Thyroid gland (tissue), 4 donors: ENCODE results near the gene DCP1B. TPM values are rescaled to one million over a fixed set of nuclear protein-coding genes. Genes with fewer than 3 reads are reported as not detected.

Source experiments
- DNase-seq, 2 donors: peaks; one replicate each; pipeline ENCODE4 v3.0.0-alpha.2; 2019
- H3K27ac ChIP-seq, 3 donors: fragments of 200-600 bp; sonication (generic); 1 replicate in 2 of 3; 2 replicates in 1 of 3; pipeline ENCODE4 v1.5.1; 2016 to 2019; ENCODE audit warnings: mild to moderate bottlenecking in 1 of 3, moderate library complexity in 1 of 3
- H3K27me3 ChIP-seq: fragments of 200-600 bp; sonication (generic); one replicate; pipeline ENCODE4 v1.5.1; 2019
- H3K36me3 ChIP-seq, 2 donors: fragments of 200-600 bp; sonication (generic); one replicate each; pipeline ENCODE4 v1.5.1; 2016 to 2019
- H3K4me1 ChIP-seq, 2 donors: fragments of 200-600 bp; sonication (generic); one replicate each; pipeline ENCODE4 v1.5.1; 2017 to 2019
- H3K4me3 ChIP-seq, 3 donors: fragments of 200-600 bp; sonication (generic); replicated peaks in 1 of 3; 1 replicate in 2 of 3; 2 replicates in 1 of 3; pipeline ENCODE4 v1.5.1; 2016; ENCODE audit warnings: mild to moderate bottlenecking in 1 of 3
- H3K9me3 ChIP-seq: fragments of 200-600 bp; sonication (generic); one replicate; pipeline ENCODE4 v1.5.1; 2017
- POLR2A ChIP-seq, 2 donors: fragments of 450-650 bp; IDR thresholded peaks; one replicate each; pipeline ENCODE4 v1.6.1; 2017; ENCODE audit warnings: antibody characterized with exemption in 2 of 2, mild to moderate bottlenecking in 2 of 2, moderate library complexity in 1 of 2
- WGBS, 2 donors: methylation state at CpG; one replicate each; pipeline ENCODE4 v1.1.5; 2017; 5-methylcytosine and 5-hydroxymethylcytosine counted together
- intact Hi-C: fragments of 100-400 bp; cut with DNase I; formaldehyde crosslinking; loops from one replicate; pipeline ENCODE4 v1.15.1; 2023
- total RNA-seq, 4 donors: library from RNA; depleted of rRNA; stranded (reverse); fragments of >200 nt; gene quantifications; one replicate each; pipeline ENCODE4 v1.2.3, GENCODE V29; 2016
- TF ChIP-seq, protein P1 (sequence below), 6 experiments: fragments of 200-600 bp in 3 of 6; fragments of 450-650 bp in 3 of 6; sonication (generic) in 3 of 6; IDR thresholded peaks; one replicate each; pipeline ENCODE4 v1.5.1; 2016 to 2019; ENCODE audit warnings: antibody characterized with exemption in 6 of 6, mild to moderate bottlenecking in 2 of 6, inconsistent platforms in 1 of 6, moderate library complexity in 1 of 6

DCP1B gene
- total RNA-seq, 4 donors from 2014 or later: 20.1 to 22.9 (median 21.1) TPM

DNA sequence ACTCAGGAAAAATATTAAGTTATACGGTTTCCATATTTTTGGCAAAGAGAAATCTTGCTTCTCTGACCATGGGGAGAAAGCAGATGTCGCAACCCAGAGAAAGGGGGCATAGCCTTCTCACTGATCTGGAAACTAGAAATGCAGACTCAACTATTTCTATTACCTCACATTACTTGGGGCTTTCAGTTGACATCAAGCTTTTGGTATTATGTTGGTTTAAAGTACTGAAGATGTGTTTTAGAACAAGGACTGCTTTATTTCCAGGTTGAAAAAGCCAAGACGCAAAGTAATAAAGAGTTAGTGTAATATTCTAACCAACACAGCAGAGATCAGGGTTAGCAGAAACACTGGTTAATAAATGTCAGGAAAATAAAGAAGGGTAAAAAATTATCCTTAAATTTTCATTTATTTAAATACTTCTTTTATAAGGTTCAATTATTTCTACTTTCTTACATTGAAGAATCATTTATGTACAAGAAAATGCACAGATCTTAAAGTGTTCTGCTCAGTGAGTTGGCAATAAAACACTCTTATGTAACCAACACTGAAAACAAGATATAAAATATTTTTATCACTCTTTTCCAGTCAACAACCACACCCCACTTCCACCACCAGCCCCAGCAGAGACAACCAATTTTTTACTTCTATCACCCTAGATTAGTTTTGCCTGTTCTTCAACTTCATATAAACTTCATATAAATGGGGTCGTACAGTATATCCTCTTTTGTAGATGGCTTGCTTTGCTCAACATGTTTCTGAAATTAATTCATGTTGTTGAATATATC, 26.0 kb downstream of the DCP1B start:
- no peak overlapping the region for H3K4me3 ChIP-seq
- TF ChIP-seq, protein P1, sequence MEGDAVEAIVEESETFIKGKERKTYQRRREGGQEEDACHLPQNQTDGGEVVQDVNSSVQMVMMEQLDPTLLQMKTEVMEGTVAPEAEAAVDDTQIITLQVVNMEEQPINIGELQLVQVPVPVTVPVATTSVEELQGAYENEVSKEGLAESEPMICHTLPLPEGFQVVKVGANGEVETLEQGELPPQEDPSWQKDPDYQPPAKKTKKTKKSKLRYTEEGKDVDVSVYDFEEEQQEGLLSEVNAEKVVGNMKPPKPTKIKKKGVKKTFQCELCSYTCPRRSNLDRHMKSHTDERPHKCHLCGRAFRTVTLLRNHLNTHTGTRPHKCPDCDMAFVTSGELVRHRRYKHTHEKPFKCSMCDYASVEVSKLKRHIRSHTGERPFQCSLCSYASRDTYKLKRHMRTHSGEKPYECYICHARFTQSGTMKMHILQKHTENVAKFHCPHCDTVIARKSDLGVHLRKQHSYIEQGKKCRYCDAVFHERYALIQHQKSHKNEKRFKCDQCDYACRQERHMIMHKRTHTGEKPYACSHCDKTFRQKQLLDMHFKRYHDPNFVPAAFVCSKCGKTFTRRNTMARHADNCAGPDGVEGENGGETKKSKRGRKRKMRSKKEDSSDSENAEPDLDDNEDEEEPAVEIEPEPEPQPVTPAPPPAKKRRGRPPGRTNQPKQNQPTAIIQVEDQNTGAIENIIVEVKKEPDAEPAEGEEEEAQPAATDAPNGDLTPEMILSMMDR (IDR thresholded peaks at IDR 0.05): no peak
- no peak for TF ChIP-seq POLR2A (IDR thresholded peaks at IDR 0.05)
- H3K9me3 ChIP-seq: no peaks in the 10 kb centered on the region
- H3K27me3 ChIP-seq: no peaks in the 10 kb centered on the region
- no peaks in the 10 kb centered on the region for H3K36me3 ChIP-seq
- no peak overlapping the region for H3K27ac ChIP-seq
- intact Hi-C loops: no loop called here
- H3K4me1 ChIP-seq: peaks cover under 1 to 12% of the 10 kb centered on the region in 2 donors
- WGBS, 2 donors: 85 to 87% methylated on average over 4 of the region's 4 CpGs
- no peak for DNase-seq

DNA sequence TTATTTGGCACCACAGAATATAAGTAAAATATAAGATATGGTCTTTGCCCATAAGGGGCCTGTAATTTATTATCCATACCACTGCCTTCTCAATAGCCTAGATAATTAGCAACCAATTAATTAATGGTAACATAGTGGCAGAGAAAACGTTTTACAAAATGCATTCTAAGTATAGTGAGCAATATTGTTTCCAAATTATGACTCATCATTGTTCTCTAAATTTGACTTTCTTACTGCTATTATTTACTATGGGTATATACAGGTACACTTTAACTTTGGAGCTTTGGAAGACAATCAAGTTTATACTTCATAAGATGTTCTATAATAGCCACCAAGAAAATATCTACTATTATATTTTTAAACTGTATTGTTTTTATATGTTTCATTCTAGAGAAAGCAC, 26.7 kb downstream of the DCP1B start:
- TF ChIP-seq POLR2A (IDR thresholded peaks at IDR 0.05): no peak
- TF ChIP-seq, protein P1 (IDR thresholded peaks at IDR 0.05): no peak
- Histone ChIP-seq H3K4me3 (no peak overlapping the region), H3K9me3 (no peaks in the 10 kb centered on the region), H3K27ac (no peak overlapping the region), H3K4me1 (peaks cover 6 to 13% of the 10 kb centered on the region in 2 donors), H3K27me3 (no peaks in the 10 kb centered on the region), H3K36me3 (no peaks in the 10 kb centered on the region)
- intact Hi-C loops: no loop called here
- DNase-seq: no peak
- WGBS, 2 donors: 46 to 67% methylated on average over 1 of the region's 1 CpG

DNA sequence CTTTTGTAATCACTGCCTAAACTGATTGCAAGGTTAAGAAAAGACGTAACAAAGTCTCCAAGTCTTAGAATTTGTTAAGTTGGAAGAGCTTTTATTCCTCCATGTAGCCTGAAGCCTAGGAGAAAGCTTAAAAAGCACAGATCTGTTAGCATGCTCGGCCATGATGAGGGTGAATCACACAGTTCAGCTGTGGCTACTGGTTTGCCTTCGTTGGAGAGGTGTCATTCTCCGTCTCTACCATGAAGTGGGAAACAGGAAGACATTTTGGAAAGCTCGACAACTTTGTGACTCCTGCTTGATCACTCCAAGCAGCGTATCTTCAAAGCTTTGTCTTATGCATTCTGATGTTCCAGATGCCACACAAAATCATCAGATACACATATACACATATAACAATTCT, 27.1 kb downstream of the DCP1B start:
- TF ChIP-seq POLR2A (IDR thresholded peaks at IDR 0.05): no peak
- TF ChIP-seq, protein P1 (IDR thresholded peaks at IDR 0.05): no peak
- no peak for DNase-seq
- no peaks in the 10 kb centered on the region for H3K9me3 ChIP-seq
- no peaks in the 10 kb centered on the region for H3K36me3 ChIP-seq
- H3K27ac ChIP-seq: no peak overlapping the region
- H3K4me3 ChIP-seq: no peak overlapping the region
- intact Hi-C loops: no loop called here
- H3K4me1 ChIP-seq: peaks cover 11 to 18% of the 10 kb centered on the region in 2 donors
- 91 to 92% methylated on average over 6 of the region's 6 CpGs for WGBS, 2 donors
- no peaks in the 10 kb centered on the region for H3K27me3 ChIP-seq

DNA sequence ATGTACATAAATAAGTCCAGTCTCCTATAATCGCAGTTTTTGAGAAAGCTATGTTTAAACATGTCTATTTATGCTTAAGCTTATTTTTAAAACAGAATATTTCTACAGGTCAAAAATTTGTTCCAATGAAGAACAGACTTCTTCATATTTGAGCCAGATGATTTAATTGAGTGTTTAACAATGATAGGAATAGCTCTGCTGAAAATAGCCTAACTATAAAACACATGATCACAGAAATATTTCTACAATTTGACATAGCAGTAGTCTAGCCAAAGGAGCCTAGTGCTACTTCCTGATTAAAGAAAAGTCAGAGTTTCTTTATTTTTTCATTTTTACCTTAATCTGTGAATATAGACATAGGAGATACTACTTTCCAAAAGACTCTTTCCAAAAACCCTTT, 29.4 kb downstream of the DCP1B start:
- intact Hi-C loops: no loop called here
- Histone ChIP-seq H3K4me3 (no peak overlapping the region), H3K4me1 (peaks cover 11 to 18% of the 10 kb centered on the region in 2 donors)

DNA sequence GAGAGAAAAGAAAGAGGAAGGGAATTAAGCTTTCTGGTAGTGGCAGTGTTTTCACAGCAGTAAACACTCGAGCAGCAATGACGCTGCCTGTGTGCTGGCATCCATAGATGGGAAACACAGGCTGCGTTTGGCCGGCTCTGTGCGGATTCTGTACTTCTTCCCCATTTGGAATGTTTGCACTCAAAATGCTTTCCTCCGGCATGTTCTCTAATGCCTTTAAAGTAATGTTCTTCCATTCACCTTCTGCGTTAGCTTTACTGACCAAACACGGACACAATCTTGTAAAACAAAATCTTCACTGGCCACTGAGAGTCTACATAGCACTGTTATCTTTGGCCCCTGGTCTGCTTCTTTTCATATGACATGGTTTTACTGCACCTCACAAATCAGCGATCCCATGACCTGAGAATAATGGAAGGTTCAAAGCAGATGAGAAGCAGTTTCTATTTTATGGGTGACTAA, 31.4 kb downstream of the DCP1B start:
- Histone ChIP-seq H3K36me3 (no peaks in the 10 kb centered on the region), H3K27ac (peak overlapping the region; percentile 54 to 88 (median 74)), H3K9me3 (no peaks in the 10 kb centered on the region), H3K4me1 (peaks cover 7 to 11% of the 10 kb centered on the region in 2 donors), H3K27me3 (no peaks in the 10 kb centered on the region), H3K4me3 (no peak overlapping the region)
- WGBS, 2 donors: 18 to 34% methylated on average over 9 of the region's 9 CpGs
- peak in 1 of 2 donors; percentile 49 for TF ChIP-seq POLR2A (IDR thresholded peaks at IDR 0.05)
- TF ChIP-seq, protein P1 (IDR thresholded peaks at IDR 0.05): no peak
- DNase-seq: peak; percentile 71 to 82
- intact Hi-C loops: no loop called here

More for the DNA sequence above, 29.4 kb downstream of the DCP1B start:
- no peaks in the 10 kb centered on the region for H3K36me3 ChIP-seq
- no peak for TF ChIP-seq POLR2A (IDR thresholded peaks at IDR 0.05)
- TF ChIP-seq, protein P1 (IDR thresholded peaks at IDR 0.05): no peak
- WGBS, 2 donors: 91 to 95% methylated on average over 1 of the region's 1 CpG
- no peaks in the 10 kb centered on the region for H3K9me3 ChIP-seq
- DNase-seq: no peak
- no peaks in the 10 kb centered on the region for H3K27me3 ChIP-seq
- H3K27ac ChIP-seq: no peak overlapping the region
